GM12873 (cell line): Measurements from ENCODE around the gene ILDR1.

Source experiments
- TF ChIP-seq, protein P1 (sequence below): IDR thresholded peaks from 2 replicates; pipeline ENCODE4 v1.5.1; 2012; ENCODE audit warnings: low read depth, mild to moderate bottlenecking, moderate library complexity, low read length, control low read depth; ENCODE audit not compliant: insufficient read depth; ENCODE audit errors: missing control alignments

The ILDR1 gene

DNA sequence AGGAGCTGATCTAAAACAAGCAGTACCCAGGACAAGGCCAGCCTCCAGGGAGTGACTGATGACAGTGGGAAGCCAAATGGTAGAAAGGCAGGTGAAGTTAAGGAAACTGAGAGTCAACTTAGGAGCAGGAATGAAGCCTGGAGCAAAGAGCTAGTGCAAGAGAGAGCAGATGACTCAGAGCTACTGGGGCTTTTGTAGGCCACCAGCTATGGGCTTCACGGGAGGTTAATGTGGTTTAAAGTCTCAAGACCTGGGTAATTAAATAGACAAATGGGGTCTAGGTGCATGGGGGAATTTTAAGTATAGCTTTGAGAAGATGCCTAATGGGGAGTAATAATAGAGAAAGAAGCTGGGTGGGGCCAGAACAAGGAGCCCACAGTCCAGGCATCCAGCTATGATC lies 36.2 kb upstream of the ILDR1 start:
- TF ChIP-seq, protein P1, sequence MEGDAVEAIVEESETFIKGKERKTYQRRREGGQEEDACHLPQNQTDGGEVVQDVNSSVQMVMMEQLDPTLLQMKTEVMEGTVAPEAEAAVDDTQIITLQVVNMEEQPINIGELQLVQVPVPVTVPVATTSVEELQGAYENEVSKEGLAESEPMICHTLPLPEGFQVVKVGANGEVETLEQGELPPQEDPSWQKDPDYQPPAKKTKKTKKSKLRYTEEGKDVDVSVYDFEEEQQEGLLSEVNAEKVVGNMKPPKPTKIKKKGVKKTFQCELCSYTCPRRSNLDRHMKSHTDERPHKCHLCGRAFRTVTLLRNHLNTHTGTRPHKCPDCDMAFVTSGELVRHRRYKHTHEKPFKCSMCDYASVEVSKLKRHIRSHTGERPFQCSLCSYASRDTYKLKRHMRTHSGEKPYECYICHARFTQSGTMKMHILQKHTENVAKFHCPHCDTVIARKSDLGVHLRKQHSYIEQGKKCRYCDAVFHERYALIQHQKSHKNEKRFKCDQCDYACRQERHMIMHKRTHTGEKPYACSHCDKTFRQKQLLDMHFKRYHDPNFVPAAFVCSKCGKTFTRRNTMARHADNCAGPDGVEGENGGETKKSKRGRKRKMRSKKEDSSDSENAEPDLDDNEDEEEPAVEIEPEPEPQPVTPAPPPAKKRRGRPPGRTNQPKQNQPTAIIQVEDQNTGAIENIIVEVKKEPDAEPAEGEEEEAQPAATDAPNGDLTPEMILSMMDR: no peak

DNA sequence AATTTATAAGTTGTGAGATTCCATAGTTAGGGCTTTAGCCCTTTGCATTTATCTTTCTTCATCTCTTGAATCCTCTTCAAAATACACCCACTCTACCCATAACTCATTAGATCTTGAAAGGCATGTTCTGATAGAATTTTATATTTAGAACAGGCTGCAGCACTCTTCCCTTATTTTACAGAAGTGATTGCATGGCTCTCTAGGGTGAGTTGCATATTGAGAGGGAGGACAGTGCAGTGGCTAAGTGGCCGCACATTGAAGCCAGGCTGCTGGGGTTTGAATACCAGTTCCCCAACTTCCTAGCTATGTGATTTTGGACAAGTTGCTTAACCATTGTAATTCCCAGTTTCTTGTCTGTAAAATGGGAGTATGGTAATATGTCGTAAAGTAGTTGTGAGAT lies 35.6 kb upstream of the ILDR1 start:
- TF ChIP-seq, protein P1: no peak

DNA sequence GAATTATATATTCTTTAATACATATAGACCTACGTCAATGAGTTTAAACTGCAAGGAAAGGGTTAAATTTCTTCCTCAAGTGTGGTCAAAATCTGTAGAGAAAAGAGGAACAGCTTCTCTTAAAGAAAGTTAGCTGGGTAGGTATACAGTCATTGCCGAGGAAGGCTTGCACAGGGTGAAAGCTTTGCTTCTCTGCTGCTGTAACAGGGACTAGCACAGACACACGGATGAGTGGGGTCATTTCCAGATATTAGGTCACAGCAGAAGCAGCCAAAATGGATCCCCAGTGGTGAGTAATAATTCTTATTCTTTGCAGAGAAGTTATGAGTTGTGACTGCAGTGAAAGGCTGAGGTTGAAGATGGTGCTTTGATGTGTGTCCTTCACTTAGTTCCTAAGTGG lies 33.2 kb upstream of the ILDR1 start, which contains the start of gene CD86:
CD86 (plus strand) TSS at position 148 of the 400 bp plus-strand sequence; CDS start at position 276, 128 bp downstream.
- TF ChIP-seq, protein P1: no peak

DNA sequence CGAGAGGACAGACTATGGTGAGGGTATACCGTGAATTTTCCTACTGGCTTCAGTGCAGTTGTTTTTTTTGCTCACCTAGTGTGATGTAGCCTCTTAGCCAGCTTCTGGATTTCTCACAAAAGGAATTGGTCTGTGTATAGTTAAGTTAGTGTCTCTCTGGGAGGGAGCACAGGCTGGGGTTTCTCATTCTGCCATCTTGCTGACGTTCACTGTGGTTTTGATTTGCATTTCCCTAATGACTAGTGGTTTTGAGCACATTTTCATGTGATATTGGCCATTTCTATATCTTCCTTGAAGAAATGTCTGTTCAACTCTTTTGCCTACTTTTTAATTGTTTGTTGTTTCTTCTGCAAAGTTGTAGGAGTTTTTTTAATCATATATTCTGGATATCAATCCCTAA lies 30.9 kb upstream of the ILDR1 start:
- TF ChIP-seq, protein P1: no peak

DNA sequence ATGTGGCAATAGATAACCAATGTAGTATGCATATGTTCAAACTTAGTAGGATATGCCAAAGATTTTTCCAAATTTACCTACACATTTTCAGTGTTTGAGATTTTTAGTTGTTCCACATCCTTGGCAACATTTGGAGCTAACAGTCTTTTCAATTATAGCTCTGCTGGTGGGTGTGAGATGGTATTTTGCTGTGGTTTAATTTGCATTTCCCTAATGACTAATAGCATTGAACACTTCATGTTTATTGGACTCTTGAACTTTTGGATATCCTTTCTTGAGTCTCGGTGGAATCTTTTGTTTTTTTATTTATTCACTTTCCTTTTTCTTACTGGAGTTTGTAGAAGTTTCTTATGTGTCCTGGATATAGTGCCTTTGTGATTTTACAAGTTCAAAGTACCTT lies 11.0 kb upstream of the ILDR1 start:
- TF ChIP-seq, protein P1: no peak

DNA sequence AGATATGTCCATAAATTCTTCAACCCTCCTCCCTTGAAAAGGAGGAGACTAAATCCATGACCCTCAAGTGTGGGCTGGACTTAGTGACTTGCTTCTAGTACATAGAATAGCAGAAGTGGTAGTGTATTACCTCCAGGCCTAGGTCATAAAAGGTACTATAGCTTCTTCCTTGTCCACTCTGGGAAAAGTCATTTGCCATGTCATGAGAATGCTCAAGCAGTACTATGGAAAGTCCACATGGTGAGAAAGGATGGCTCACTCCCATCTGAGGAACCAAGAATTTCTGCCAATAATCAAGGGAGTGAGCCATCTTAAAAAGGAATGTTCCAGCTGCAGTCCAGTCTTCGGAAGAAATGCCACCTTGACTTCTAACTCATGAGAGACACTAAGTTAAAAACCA lies 10.5 kb upstream of the ILDR1 start:
- TF ChIP-seq, protein P1: no peak

DNA sequence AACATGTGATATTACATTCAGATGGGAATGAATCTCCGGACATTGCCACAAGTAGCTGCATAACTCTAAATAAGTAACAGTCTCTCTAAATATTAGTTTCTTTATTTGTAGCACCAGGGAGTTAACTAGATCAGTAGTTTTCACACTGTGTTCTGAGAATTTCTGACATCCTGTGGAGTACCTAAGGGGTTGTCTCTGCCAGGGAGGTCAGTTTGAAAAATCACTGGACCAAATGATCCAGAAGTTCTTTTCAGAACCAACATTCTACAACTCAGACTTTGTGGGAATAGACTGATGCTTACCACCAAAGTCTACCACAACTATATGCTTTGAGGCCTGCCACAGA lies 9.0 kb upstream of the ILDR1 start:
- TF ChIP-seq, protein P1: no peak

DNA sequence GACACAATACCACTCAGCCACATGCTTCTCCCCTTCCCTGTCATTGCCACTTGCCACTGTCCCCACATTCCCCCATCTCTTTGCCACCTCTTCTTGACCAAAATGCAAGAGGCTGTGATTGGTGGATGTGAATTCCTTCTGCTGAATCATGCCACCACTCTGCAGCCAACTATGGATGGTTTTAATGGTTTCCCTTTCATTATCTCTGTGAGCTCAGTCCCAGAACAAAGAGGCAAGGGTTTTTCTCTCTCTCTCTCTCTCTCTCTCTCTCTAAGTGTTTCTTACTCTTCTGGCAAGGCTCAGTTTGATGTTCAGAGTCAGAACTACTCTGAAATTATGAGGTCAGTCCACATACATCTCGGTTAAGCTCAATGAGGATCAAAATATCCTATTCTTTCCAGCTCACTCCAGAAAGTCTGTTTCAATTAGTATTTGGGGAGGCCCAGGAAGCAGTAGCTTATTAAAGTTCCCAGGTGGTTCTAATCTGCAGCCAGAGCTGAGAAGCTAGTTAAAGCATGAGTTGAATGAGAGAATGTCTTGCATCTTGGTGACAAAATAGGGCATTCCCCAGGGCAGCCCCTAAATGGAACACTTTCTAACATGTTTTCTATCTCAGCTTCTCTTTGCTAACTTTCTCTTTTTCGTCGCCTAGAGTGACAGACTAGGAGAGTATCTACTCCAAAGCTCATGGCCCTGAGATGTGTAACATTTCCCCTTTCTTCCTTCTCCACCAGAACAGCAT lies 8.5 kb upstream of the ILDR1 start:
- TF ChIP-seq, protein P1: no peak
